Ascending aorta (tissue), 2 donors: Measurements from ENCODE around the gene NFATC3. TPM values are rescaled to one million over a fixed set of nuclear protein-coding genes. Genes with fewer than 3 reads are reported as not detected.
"Not testable (repeated sequence)": the region's sequence is repeated elsewhere in the genome, so short reads cannot be mapped to it uniquely, and the experiment has no call there.

Source experiments
- DNase-seq, 2 donors: peaks; one replicate each; pipeline ENCODE4 v3.0.0-alpha.2; 2019; ENCODE audit warnings: low spot score in 2 of 2
- H3K27ac ChIP-seq, 2 donors: fragments of 200-600 bp; sonication (generic); one replicate each; pipeline ENCODE4 v1.5.1; 2016 to 2017; ENCODE audit warnings: mild to moderate bottlenecking in 1 of 2
- H3K27me3 ChIP-seq: fragments of 200-600 bp; sonication (generic); one replicate; pipeline ENCODE4 v1.5.1; 2017
- H3K36me3 ChIP-seq, 2 donors: fragments of 200-600 bp; sonication (generic); one replicate each; pipeline ENCODE4 v1.5.1; 2016
- H3K4me1 ChIP-seq, 2 donors: fragments of 200-600 bp; sonication (generic); one replicate each; pipeline ENCODE4 v1.5.1; 2016 to 2017; ENCODE audit warnings: mild to moderate bottlenecking in 1 of 2
- H3K4me3 ChIP-seq, 2 donors: fragments of 200-600 bp; sonication (generic); one replicate each; pipeline ENCODE4 v1.5.1; 2016 to 2017; ENCODE audit warnings: mild to moderate bottlenecking in 1 of 2
- H3K9me3 ChIP-seq, 2 donors: fragments of 200-600 bp; sonication (generic); one replicate each; pipeline ENCODE4 v1.5.1; 2016
- intact Hi-C: fragments of 100-400 bp; cut with DNase I; formaldehyde crosslinking; loops from one replicate; pipeline ENCODE4 v1.15.1; 2023
- total RNA-seq: library from RNA; depleted of rRNA; stranded (reverse); fragments of >200 nt; gene quantifications from one replicate; pipeline ENCODE4 v1.1.0, GENCODE V29; 2016
- TF ChIP-seq, protein P1 (sequence below), 3 experiments: fragments of 200-600 bp in 2 of 3; fragments of 450-650 bp in 1 of 3; sonication (generic) in 2 of 3; IDR thresholded peaks; one replicate each; pipeline ENCODE4 v1.5.1; 2016 to 2019; ENCODE audit warnings: antibody characterized with exemption in 3 of 3, mild to moderate bottlenecking in 1 of 3, moderate library complexity in 1 of 3

Gene NFATC3
- total RNA-seq, 1 donor from 2014 or later = 36.4 TPM

DNA sequence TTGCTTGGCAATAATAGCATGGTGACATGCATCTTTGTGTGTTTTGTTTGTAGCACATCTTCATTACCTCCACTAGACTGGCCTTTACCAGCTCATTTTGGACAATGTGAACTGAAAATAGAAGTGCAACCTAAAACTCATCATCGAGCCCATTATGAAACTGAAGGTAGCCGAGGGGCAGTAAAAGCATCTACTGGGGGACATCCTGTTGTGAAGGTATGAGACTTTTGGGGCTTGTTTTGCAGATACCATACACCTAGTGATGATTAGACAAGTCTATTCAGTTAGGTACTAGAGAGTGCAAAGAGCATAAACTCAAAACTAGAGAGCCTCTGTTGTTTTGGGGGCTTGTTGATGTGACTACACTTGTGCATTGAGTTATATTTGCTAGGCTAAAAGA, 41.2 kb downstream of the NFATC3 start:
- Histone ChIP-seq H3K27me3 (no peaks in the 10 kb centered on the region), H3K4me3 (no peak overlapping the region), H3K27ac (no peak overlapping the region), H3K36me3 (peaks cover 0 to 12% of the 10 kb centered on the region in 2 donors), H3K4me1 (peaks cover 0 to 8% of the 10 kb centered on the region in 2 donors), H3K9me3 (no peaks in the 10 kb centered on the region)
- TF ChIP-seq, protein P1, sequence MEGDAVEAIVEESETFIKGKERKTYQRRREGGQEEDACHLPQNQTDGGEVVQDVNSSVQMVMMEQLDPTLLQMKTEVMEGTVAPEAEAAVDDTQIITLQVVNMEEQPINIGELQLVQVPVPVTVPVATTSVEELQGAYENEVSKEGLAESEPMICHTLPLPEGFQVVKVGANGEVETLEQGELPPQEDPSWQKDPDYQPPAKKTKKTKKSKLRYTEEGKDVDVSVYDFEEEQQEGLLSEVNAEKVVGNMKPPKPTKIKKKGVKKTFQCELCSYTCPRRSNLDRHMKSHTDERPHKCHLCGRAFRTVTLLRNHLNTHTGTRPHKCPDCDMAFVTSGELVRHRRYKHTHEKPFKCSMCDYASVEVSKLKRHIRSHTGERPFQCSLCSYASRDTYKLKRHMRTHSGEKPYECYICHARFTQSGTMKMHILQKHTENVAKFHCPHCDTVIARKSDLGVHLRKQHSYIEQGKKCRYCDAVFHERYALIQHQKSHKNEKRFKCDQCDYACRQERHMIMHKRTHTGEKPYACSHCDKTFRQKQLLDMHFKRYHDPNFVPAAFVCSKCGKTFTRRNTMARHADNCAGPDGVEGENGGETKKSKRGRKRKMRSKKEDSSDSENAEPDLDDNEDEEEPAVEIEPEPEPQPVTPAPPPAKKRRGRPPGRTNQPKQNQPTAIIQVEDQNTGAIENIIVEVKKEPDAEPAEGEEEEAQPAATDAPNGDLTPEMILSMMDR (IDR thresholded peaks at IDR 0.05) = no peak
- intact Hi-C loops = no loop called here
- no peak for DNase-seq

DNA sequence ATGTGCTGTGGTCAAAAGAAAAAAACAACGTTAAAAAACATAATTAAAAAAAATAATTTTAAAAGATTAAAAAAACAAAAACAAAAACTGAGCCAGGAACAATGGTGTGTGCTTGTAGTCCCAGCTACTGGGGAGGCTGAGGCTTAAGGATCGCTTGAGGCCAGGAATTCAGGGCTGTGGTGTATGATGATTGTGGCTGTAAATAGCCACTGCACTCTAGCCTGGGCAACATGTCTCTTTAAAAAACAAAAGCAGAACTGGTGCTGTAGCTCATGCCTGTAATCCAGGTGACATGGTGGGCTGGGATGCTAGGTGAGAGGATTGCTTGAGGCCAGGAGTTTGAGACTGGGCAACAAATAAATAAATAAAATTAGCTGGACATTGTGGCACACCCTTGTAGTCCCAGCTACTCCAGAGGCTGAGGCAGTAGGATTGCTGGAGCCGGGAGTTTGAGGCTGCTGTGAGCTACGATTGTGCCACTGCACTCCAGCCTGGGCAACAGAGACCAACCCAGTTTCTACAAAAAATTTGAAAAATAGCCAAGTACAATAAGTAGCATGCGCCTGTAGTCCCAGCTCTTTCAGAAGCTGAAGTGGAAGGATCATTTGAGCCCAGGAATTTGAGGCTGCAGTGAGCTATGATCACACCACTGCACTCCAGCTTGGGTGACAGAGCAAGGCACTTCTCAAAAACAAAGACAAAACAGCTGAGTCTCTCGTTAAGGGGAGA, 43.6 kb downstream of the NFATC3 start:
- intact Hi-C loops = no loop called here
- Histone ChIP-seq H3K36me3 (peaks cover 0 to 7% of the 10 kb centered on the region in 2 donors), H3K27ac (no peak overlapping the region)

DNA sequence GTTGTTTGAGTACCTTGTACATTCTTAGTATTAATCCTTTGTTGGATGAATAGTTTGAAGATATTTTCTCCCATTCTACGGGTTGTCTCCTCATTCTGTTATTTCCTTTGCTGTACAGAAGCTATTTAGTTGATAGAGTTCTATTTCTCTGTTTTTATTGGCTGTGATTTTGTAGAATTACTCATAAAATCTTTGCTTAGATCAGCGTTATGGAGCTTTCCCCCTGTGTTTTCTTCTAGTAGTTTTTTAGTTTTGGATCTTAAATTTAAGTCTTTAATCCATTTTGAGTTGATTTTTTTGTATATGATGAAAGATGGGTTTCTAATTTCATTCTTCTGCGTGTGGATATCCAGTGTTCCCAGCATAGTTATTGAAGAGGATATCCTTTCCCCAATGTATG, 45.4 kb downstream of the NFATC3 start:
- H3K27me3 ChIP-seq = no peaks in the 10 kb centered on the region
- no peak overlapping the region for H3K27ac ChIP-seq
- peaks cover 0 to 7% of the 10 kb centered on the region in 2 donors for H3K36me3 ChIP-seq
- intact Hi-C loops = no loop called here
- no peak for DNase-seq
- H3K9me3 ChIP-seq = no peaks in the 10 kb centered on the region
- H3K4me3 ChIP-seq = no peak overlapping the region
- TF ChIP-seq, protein P1 (IDR thresholded peaks at IDR 0.05) = no peak
- H3K4me1 ChIP-seq = peaks cover 0 to 8% of the 10 kb centered on the region in 2 donors

More for the DNA sequence above, 43.6 kb downstream of the NFATC3 start:
- Histone ChIP-seq H3K9me3 (no peaks in the 10 kb centered on the region), H3K4me3 (no peak overlapping the region), H3K27me3 (no peaks in the 10 kb centered on the region), H3K4me1 (peaks cover 0 to 8% of the 10 kb centered on the region in 2 donors)
- TF ChIP-seq, protein P1 (IDR thresholded peaks at IDR 0.05) = no peak
- no peak for DNase-seq

DNA sequence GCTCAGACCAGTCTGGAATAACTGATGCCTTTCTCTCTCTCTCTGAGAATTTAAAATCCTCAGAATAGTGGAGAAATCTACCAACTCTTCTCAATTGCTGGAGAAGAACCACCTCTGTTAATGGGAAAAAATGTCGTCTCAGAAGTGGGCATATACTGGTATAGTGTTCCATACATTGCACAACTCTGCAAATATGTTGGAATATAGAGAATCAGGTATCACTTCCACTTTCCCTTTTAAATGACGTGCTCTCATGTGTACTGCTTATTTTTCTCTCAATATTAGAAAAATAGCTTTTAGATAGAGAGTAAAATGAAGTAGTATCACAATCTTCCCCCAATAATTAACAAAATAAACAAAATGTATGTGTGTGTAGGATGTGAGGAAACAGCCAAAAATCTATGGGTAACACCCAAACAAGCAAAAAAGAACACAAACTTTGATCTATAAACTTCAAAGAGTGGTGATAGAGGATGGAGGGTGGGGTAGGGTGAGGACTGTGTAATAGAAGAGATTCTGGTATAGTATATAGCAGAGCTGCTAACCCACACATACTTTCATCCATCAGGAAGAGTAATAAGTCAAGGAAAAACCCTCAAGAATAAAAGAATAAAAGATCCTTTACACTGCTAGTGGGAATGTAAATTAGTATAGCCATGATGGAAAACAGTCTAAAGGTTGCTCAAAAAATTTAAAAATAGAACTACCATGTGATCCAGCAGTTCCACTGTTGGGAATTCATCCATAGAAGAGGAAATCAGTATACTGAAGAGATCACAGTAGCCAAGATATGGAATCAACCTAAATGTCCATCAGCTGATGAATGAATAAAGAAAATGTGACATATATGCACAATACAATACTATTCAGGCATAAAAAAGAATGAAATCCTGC, 46.9 kb downstream of the NFATC3 start:
- intact Hi-C loops = no loop called here
- Histone ChIP-seq H3K4me1 (peaks cover 0 to 8% of the 10 kb centered on the region in 2 donors), H3K9me3 (no peaks in the 10 kb centered on the region), H3K36me3 (no peaks in the 10 kb centered on the region), H3K4me3 (no peak overlapping the region), H3K27me3 (no peaks in the 10 kb centered on the region), H3K27ac (no peak overlapping the region)
- TF ChIP-seq, protein P1 (IDR thresholded peaks at IDR 0.05) = no peak
- no peak for DNase-seq

DNA sequence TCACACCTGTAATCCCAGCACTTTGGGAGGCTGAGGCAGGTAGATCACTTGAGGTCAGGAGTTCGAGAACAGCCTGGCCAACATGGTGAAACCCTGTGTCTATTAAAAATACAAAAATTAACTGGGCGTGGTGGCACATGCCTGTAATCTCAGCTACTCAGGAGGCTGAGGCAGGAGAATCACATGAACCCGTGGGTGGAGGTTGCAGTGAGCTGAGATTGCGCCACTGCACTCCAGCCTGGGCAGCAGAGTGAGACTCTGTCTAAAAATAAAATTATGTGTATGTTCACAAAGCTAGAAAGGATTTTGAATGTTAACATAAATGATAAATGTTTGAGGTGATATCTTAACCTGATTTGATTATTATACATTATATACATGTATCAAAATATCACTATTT, 47.8 kb downstream of the NFATC3 start:
- H3K27ac ChIP-seq, DNase-seq, intact Hi-C loops: not testable (repeated sequence)

DNA sequence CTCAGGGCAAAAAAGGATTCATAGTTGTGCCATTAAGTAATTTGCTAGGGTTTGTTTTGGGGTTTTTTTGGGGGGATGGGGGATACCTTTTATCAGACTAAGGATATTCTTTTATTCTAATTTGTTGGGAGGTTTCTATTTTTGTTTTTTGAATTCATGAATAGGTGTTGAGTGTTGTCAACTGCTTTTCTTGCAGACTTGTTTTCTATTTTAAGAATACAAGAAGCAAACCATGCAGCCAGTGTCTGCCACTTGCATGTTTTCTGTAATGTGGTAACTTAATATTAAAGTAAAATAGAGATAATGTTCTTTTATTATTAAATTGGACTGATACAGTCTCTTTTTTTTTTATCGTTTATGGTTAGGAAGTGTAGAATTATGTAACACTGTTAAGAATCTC, 49.5 kb downstream of the NFATC3 start:
- Histone ChIP-seq H3K4me1 (no peaks in the 10 kb centered on the region), H3K9me3 (no peaks in the 10 kb centered on the region), H3K27me3 (no peaks in the 10 kb centered on the region), H3K4me3 (no peak overlapping the region), H3K36me3 (no peaks in the 10 kb centered on the region), H3K27ac (no peak overlapping the region)
- DNase-seq = no peak
- intact Hi-C loops = no loop called here
- TF ChIP-seq, protein P1 (IDR thresholded peaks at IDR 0.05) = no peak

More for the DNA sequence above, 47.8 kb downstream of the NFATC3 start:
- not testable (repeated sequence) for H3K27me3 ChIP-seq, H3K4me1 ChIP-seq, H3K4me3 ChIP-seq, H3K36me3 ChIP-seq, H3K9me3 ChIP-seq
